NCI-H526 (cell line): Measurements from ENCODE around the gene NFIA.

Source experiments
- DNase-seq, 2 experiments: peaks; one replicate each; lab custom pipeline; 2025; lab: John Stamatoyannopoulos, UW

NFIA gene

GRCh38 chr1:61297887-61298286, 215.5 kb downstream of the NFIA start:
- DNase-seq: no peak

- no peak for DNase-seq
Observed at GRCh38 chr1:61299463-61299862, 217.1 kb downstream of the NFIA start.

- DNase-seq: no peak
Observed at GRCh38 chr1:61300899-61301298, 218.5 kb downstream of the NFIA start.

- no peak for DNase-seq
Observed at GRCh38 chr1:61301824-61302657, 219.7 kb downstream of the NFIA start.

- peak; percentile 30 to 61 for DNase-seq
Observed at GRCh38 chr1:61307422-61308142, 225.2 kb downstream of the NFIA start.

GRCh38 chr1:61310057-61310456, 227.7 kb downstream of the NFIA start:
- no peak for DNase-seq

- no peak for DNase-seq
Observed at GRCh38 chr1:61310538-61310937, 228.2 kb downstream of the NFIA start.

- no peak for DNase-seq
Observed at GRCh38 chr1:61313906-61314422, 231.6 kb downstream of the NFIA start.

GRCh38 chr1:61315011-61315410, 232.7 kb downstream of the NFIA start:
- no peak for DNase-seq

- DNase-seq: no peak
Observed at GRCh38 chr1:61316493-61316892, 234.1 kb downstream of the NFIA start.

GRCh38 chr1:61318319-61319125, 236.2 kb downstream of the NFIA start:
- peak in 1 of 2 experiments; percentile 5 for DNase-seq

GRCh38 chr1:61320575-61320974, 238.2 kb downstream of the NFIA start:
- DNase-seq: no peak

GRCh38 chr1:61322008-61322744, 239.8 kb downstream of the NFIA start:
- no peak for DNase-seq

GRCh38 chr1:61322769-61323168, 240.4 kb downstream of the NFIA start:
- DNase-seq: no peak

GRCh38 chr1:61323681-61324328, 241.4 kb downstream of the NFIA start:
- no peak for DNase-seq

GRCh38 chr1:61326713-61327112, 244.4 kb downstream of the NFIA start:
- no peak for DNase-seq

- no peak for DNase-seq
Observed at GRCh38 chr1:61327436-61327835, 245.1 kb downstream of the NFIA start.

- DNase-seq: no peak
Observed at GRCh38 chr1:61329556-61329955, 247.2 kb downstream of the NFIA start.

GRCh38 chr1:61330018-61330417, 247.7 kb downstream of the NFIA start:
- DNase-seq: no peak

- no peak for DNase-seq
Observed at GRCh38 chr1:61330571-61330970, 248.2 kb downstream of the NFIA start.

GRCh38 chr1:61332196-61332753, 249.9 kb downstream of the NFIA start:
- DNase-seq: no peak
